ENCODE results near the gene SNAI3. TPM values are rescaled to one million over a fixed set of nuclear protein-coding genes. Genes with fewer than 3 reads are reported as not detected.

Gene SNAI3
- total and polyA plus RNA-seq, 8 donors = 0.19 to 1.9 (median 0.72) TPM

GRCh38 chr16:88662222-88662842 lies 24.0 kb downstream of the SNAI3 start:
- peak in 2 of 4 donors; percentile 0 to 10 for ATAC-seq
- Histone ChIP-seq H3K9me3 (no peaks in the 10 kb centered on the region), H3K27ac (peak overlapping the region; percentile 56 to 77 (median 64)), H3K36me3 (no peaks in the 10 kb centered on the region), H3K4me3 (peak overlapping the region; percentile 70 to 80 (median 74)), H3K27me3 (no peaks in the 10 kb centered on the region), H3K4me1 (peaks cover 0 to 17% (median 5%) of the 10 kb centered on the region in 3 donors)
- 1 to 2% methylated on average over 44 to 49 of the region's 49 CpGs for WGBS, 2 donors
- TF ChIP-seq CTCF (IDR thresholded peaks at IDR 0.05) = no peak
- FAIRE-seq = no peak
- intact Hi-C loops (cut with DNase I) = no loop called here
- peak in 3 of 6 donors; percentile 49 to 72 (median 67) for DNase-seq

- H3K4me3 ChIP-seq = no peak overlapping the region
- H3K9me3 ChIP-seq = no peaks in the 10 kb centered on the region
- H3K27me3 ChIP-seq = no peaks in the 10 kb centered on the region
- DNase-seq (no peak), ATAC-seq (no peak), FAIRE-seq (no peak)
- intact Hi-C loops (cut with DNase I) = no loop called here
- H3K4me1 ChIP-seq = peaks cover 0 to 17% (median 5%) of the 10 kb centered on the region in 3 donors
- no peak for TF ChIP-seq CTCF (IDR thresholded peaks at IDR 0.05)
- no peaks in the 10 kb centered on the region for H3K36me3 ChIP-seq
- H3K27ac ChIP-seq = no peak overlapping the region
- WGBS, 2 donors = 81 to 84% methylated on average over 10 of the region's 10 CpGs
Observed at GRCh38 chr16:88661468-88661867, 24.8 kb downstream of the SNAI3 start.

GRCh38 chr16:88659160-88659559 lies 27.1 kb downstream of the SNAI3 start:
- DNase-seq (no peak), ATAC-seq (no peak), FAIRE-seq (no peak)
- Histone ChIP-seq H3K27ac (no peak overlapping the region), H3K9me3 (no peaks in the 10 kb centered on the region), H3K4me3 (no peak overlapping the region), H3K36me3 (no peaks in the 10 kb centered on the region), H3K27me3 (no peaks in the 10 kb centered on the region), H3K4me1 (peaks cover 0 to 5% (median 4%) of the 10 kb centered on the region in 3 donors)
- TF ChIP-seq CTCF (IDR thresholded peaks at IDR 0.05) = no peak
- intact Hi-C loops (cut with DNase I) = no loop called here
- WGBS, 2 donors = 90 to 95% methylated on average over 25 of the region's 25 CpGs

GRCh38 chr16:88658714-88659113 lies 27.6 kb downstream of the SNAI3 start:
- Histone ChIP-seq H3K27ac (no peak overlapping the region), H3K36me3 (no peaks in the 10 kb centered on the region), H3K27me3 (no peaks in the 10 kb centered on the region), H3K9me3 (no peaks in the 10 kb centered on the region), H3K4me3 (no peak overlapping the region), H3K4me1 (peaks cover 0 to 5% (median 0%) of the 10 kb centered on the region in 3 donors)
- intact Hi-C loops (cut with DNase I) = no loop called here
- no peak for DNase-seq
- no peak for FAIRE-seq
- ATAC-seq = no peak
- WGBS, 2 donors = 86 to 92% methylated on average over 14 to 15 of the region's 15 CpGs
- TF ChIP-seq CTCF (IDR thresholded peaks at IDR 0.05) = no peak

GRCh38 chr16:88657371-88657770 lies 28.9 kb downstream of the SNAI3 start:
- intact Hi-C loops (cut with DNase I) = no loop called here
- Histone ChIP-seq H3K27me3 (no peaks in the 10 kb centered on the region), H3K4me1 (peaks cover 0 to 5% (median 0%) of the 10 kb centered on the region in 3 donors), H3K27ac (no peak overlapping the region), H3K4me3 (no peak overlapping the region), H3K9me3 (no peaks in the 10 kb centered on the region), H3K36me3 (no peaks in the 10 kb centered on the region)
- DNase-seq = peak in 1 of 6 donors; percentile 71
- ATAC-seq = no peak
- TF ChIP-seq CTCF (IDR thresholded peaks at IDR 0.05) = no peak
- FAIRE-seq = no peak
- WGBS, 2 donors = 92 to 93% methylated on average over 12 to 19 of the region's 19 CpGs
